NK-92 (cell line): ENCODE results near the gene C1GALT1.
"Not testable (repeated sequence)": the region's sequence is repeated elsewhere in the genome, so short reads cannot be mapped to it uniquely, and the experiment has no call there.

Source experiments
- DNase-seq: peaks from one replicate; lab custom pipeline; 2025; ENCODE audit not compliant: unreplicated experiment; lab: John Stamatoyannopoulos, UW

Gene C1GALT1

DNA sequence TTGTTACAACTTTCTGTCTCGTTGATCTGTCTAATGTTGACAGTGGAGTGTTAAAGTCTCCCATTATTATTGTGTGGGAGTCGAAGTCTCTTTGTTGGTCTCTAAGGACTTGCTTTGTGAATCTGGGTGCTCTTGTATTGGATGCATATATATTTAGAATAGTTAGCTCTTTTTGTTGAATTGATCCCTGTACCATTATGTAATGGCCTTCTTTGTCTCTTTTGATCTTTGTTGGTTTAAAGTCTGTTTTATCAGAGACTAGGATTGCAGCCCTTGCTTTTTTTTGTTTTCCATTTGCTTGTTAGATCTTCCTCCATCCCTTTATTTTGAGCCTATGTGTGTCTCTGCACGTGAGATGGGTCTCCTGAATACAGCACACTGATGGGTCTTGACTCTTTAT lies 17.2 kb downstream of the C1GALT1 start:
- not testable (repeated sequence) for DNase-seq

DNA sequence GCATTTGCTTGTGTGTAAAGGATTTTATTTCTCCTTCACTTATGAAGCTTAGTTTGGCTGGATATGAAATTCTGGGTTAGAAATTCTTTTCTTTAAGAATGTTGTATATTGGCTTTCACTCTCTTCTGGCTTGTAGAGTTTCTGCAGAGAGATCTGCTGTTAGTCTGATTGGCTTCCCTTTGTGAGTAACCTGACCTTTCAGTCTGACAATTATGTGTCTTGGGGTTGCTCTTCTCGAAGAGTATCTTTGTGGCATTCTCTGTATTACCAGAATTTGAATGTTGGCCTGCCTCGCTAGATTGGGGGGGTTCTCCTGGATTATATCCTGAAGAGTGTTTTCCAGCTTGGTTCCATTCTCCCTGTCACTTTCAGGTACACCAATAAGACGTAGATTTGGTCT lies 17.9 kb downstream of the C1GALT1 start:
- not testable (repeated sequence) for DNase-seq

DNA sequence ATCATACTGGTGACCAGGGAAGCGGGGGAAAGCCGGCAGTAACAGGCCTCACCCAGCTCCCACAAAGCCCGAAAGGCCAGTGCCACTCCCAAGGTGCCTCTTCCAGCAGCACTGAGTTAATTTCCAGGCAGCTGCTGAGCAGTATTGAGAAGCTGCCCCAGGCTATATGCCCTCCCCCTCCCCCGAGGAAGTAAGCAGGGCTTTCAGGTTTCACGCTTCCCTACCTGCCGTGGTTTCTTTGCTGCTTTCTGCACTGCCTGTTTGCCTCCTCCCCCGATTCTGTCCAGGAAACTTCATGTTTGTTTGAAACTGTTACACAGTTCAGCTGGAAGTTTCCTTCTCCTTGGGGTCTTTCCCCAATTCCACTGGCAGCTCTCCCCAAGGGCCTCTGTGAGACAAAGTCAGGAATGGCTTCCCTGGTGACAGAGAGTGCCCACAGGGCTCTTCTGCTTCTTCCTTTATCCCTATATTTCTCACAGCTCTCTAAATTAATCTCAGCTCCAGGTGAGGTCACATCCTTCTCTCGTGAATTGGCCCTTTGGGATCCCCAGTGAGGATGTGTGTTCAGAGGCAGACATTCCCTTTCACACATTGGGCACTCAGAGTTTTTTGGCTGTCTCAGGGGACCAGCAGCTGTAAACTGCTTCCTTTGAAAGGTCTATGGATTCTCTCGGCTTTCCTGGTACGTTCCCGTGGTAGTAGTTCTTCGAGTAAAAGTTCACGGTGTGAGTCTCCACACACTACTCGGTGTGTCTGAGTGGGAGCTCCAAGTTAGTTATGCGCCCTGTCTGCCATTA lies 19.4 kb downstream of the C1GALT1 start:
- no peak for DNase-seq

DNA sequence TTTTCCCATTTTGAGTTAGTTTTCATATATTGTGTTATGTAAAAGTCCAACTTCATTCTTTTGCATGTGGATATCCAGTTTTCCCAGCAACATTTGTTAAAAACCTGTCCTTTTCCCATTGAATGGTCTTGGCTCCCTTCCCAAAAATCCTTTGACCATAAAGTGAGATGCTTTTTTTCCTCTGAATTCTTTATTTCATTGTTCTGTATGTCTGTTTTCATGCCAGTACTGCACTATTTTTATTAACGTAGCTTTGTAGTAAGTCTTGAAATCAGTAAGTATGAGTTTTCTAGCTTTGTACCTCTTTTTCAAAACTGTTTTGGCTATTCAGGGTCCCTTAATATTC lies 20.0 kb downstream of the C1GALT1 start:
- no peak for DNase-seq

DNA sequence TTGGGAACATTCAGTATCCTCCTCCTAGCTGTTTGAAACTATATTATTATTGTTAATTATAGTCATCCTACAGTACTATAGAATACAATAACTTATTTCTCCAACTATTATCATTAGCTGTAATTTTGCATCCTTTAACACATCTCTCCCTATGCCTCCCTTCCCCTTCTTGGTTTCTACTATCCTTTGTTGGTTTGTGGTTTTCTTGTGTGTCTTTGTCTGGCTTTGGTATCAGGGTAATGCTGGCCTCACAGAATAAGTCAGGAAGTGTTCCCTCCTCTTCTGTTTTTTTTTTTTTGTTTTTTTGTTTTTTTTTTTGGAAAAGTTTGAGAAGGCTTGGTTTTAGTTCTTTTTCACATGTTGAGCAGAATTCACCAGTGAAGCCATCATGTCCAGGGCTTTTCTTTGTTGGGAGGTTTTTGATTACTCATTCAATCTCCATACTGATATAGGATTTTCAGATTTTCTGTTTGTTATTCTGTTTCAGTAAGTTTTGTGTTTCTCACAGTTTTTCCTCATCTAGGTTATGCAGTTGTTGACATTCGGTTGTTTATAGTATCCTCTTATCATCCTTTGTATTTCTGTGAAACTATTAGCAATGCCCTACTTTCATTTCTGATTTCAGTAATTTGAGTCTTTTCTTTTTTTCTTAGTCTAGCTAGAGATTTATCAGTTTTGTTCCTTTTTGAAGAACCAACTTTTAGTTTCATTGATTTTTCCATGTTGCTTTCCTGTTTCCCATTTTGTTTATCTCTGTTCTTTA lies 21.6 kb downstream of the C1GALT1 start:
- DNase-seq: no peak

DNA sequence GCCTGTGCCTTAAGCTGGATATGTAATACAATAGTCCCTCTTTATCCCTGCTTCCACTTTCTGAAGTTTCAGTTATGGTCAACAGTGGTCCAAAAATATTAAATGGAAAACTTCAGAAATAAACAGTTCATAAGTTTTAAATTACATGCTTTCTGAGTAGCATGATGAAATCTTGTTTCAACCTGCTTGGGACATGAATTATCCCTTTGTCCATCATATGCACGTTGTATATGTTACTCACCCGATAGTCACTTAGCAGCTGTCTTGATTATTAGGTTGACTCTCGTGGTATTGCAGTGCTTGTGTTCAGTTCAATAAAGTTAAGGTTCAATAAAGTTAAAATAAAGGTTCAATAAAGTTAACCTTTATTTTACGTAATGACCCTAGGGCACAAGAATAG lies 25.5 kb downstream of the C1GALT1 start:
- DNase-seq: no peak

DNA sequence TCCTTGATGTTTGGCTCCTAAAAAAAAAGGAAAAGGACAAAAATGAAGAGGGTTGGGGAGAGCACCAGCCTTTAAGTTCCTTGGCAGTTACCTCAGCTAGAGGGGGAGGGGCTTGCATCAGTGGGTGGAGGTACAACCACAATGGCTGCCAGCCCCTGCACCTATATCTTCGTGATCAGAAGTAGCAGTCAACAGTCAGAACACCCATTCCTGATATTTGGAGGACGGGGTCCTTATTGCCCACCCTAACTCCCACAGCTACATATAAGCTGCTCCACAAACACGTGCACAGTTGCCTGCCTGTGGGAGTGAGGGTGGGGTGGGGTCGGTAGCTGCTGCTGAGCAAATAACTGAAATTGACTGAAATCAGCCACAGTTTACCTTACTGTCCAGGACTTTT lies 26.2 kb downstream of the C1GALT1 start:
- DNase-seq: no peak

DNA sequence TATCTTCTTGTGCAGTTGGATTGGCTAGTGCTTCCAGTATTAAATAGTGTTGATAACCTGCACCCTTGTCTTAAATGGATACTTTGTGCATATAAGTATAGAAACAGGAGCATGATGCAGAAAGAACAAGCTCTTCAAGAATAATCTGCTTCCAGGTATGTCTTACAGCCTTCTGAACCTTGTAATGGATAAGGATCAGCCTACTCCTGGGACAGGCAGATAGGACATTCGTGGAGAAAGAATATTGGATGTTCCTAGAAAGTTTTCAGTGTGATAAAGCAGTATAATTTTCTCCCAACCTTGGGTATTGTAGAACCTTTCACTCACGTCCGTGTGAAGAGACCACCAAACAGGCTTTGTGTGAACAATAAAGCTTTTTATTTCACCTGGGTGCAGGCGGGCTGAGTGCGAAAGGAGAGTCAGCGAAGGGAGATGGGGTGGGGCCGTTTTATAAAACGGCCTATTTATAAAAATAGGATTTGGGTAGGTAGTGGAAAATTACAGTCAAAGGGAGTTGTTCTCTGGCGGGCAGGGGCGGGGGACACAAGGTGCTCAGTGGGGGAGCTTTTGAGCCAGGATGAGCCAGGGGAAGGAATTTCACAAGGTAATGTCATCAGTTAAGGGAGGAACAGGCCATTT lies 27.2 kb downstream of the C1GALT1 start:
- DNase-seq: no peak

DNA sequence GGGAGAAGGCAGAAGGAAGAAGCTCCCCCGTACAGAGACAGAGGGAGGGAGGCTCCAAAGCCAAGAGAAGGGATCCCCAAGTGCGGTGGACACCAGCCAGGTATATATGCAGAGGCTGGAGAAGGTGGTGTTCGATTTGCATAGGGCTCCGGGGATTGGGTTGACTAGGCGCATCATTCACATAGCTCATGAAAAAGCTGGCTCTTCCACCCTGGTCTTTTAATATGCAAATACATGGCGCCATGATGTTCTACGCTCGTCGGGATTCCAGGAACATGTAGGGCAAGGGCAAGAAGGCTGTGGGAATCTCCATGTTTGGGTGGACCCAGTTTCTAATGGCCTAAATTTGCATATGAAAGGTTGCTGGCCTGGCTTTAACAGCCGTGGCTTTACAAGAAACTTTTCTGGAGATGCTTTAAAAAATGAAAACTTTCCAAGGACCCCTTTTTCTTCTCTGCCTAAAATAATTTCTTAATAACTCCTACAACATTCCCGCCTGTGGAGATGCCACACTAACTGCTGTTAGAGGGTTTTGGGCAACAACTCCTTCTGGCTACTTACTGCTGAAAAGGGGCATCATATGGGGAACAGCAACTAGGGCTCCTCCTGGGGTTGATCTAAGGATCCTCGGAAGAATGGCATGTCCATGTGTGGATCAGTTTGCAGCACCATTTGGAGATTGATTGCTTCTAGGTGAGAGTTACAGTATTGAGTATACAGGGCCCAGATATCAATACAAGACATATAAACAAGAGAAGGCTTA lies 28.3 kb downstream of the C1GALT1 start:
- no peak for DNase-seq

DNA sequence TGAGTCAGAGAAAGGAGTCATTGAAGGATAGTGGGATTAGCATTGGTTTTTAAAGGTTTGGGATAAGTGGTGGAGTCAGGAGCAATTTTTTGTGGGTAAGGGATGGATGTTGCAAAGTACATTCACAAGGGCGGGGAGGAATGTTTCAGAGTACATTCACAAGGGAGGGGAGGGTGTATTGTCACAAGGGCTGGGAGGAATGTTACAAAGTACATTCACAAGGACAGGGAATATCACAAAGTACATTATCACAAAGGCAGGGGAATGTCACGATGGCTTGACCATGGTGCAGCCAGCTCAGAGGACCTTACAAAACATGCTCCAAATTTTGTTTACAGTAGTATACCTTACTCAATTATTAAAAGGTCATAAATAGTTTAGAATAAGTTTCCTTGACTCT lies 30.3 kb downstream of the C1GALT1 start:
- DNase-seq: no peak

DNA sequence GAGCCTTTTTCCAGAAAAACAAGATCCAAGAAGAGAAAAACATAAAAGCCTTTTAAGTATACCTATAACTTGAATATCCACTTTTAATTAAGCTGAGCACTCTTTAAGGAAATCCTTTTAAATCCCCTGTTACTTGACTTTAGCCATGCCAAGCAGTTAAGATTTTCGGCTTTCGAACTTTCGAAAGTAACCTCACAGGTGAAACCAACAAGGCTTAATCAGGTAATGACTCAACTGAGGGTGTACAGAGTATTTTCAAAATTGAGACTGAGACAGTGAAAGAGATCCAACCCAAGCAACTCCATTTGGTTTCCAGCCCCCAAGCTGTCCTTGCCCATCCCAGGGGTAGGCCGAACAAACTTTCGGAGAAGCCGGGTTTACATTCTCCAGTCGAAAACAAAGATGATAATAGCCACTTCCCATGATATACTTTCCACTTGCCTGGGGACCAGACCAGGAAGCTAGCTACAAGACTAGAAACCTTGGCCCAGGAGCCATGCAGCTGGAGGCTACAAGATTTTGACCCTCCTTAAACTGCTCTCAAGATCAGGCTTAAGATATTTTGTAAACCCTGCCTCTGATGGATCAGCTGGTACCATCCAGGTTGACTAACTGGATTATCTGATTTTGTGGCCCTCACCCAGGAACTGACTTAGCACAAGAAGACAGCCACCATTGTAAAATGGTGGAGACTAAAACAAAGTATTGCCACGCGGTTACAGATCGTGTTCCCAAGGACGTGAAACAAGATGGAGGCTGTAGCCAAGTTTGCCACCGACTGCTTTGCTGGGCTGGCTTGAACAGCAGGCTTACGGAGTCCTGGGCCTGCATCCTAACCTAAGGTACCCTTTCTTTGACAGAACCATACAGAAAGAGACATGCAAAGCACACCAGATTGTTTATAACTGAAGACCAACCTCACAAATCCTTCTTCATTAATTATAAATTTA lies 32.3 kb downstream of the C1GALT1 start:
- DNase-seq: no peak

DNA sequence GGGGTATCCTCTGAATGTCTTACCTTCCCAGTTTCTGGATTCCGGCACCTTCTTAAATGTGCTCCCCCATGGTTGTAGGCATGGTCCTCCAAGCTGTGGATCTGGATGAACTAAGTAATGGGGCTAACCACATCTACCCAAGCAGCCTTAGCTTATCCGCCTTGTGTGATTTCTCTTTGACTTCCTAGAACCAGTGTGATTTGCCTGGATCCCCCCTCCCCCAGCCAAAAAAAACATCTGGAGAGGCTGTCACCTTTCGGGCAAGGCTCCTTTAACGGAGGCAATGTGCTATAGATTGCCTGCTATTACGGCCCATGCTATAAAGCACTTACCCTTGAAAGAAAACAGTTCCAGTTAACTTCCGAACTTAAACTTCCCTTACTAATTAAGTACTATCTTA lies 33.9 kb downstream of the C1GALT1 start:
- DNase-seq: no peak

DNA sequence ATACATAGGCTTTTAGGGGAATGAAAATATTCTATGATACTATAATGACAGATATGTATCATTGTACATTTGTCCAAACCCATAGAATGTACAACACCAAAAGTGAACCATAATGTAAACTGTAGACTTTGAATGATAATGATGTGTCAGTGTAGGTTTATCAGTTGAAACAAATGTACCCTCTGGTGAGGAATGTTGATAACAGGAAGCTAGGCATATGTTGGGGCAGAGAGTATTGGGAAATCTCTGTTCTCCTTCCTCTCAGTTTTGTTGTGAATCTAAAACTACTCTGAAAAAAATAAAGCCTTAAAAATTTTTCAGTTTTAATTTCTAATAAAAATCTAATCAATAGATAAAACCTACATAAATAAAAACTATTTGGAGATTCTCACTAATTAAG lies 36.9 kb downstream of the C1GALT1 start:
- DNase-seq: no peak

DNA sequence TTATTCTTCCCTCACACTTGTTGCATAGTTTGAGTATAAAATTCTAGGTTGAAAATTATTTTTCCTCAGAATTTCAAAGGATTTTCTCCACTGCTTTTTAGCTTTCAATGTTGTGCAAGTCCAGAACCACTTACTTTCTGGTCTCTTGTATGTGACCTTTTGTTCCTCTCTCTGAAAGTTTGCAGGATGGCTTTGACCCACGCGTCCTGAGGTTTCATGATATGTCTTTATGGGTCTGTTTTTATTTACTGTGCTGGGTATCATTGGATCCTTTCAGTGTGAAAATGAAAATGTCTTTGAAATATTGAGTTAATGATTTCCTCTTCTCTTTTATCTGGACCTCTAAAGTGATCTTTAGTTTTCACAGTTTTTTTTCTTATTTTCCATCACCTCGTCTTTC lies 38.5 kb downstream of the C1GALT1 start:
- no peak for DNase-seq

DNA sequence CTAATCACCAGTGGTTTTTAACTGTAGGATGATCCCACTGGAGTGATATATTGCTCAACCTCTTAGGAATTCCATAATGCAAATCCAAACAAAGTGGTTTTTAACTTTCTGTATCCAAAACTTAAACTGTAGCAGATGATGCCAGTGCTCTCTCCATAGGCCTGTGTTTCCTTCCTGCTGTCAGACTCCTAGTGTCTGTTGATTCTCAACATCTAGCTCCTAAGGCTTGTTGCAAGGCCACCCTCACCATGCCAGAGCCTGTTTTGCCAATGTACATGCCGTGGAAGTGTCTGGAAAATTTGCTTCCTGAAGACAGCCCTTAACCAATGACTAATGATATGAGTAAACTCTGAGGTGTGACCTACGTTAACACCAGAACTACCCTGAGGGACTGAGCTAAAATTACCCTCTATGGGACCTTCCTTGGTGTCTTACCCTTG lies 39.3 kb downstream of the C1GALT1 start:
- no peak for DNase-seq

DNA sequence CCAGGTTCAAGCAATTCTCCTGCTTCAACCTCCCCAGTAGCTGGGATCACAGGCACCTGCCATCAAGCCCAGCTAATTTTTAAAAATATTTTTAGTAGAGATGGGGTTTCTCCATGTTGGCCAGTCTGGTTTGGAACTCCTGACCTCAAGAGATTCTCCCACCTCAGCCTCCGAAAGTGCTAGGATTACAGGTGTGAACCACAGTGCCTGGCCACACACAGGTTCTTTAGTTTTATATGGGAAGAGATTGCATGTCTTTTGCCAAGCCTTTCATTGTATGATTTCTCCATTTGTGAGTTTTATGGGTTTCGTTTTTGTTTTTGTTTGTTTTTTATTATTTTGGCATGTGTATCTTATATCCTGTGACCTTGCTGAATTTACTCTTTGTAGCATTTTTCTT lies 40.9 kb downstream of the C1GALT1 start:
- DNase-seq: no peak

DNA sequence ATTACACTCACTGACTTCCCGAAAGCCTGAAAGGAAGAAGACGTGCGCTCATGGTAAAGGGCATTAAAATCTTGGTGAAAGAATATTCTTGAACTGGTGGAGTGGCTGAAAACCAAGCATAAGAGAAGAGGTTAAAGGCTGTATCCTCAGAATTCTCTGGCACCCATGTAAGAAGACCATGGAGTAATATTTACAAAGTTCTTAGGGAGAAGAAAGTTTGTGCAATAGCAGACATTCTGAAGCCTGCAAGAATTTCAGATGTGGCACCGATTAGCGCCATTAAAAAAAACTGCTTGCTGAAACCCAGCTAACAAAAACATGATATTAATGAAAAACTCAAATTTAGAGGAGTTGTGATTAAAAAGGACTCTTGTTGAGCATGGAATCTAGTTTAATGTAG lies 44.1 kb downstream of the C1GALT1 start:
- no peak for DNase-seq

DNA sequence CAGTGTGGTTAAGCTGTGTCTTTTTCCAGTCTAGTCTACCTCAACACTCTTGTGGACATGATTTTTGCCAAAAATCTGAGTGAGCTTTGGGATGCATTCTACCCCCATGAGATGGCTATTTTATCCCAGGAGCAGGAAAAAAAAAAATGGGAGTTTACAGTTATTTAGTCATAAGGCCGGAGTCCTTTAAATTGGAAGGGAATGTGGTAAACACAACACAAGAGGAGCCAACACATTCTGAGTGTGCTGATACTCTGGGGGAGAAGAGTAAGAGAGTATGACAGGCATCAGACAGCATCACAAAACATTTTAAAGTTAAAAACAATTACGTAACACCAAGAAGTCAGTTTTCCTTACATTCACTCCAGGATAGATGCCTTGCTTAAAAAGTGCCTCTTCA lies 46.1 kb downstream of the C1GALT1 start:
- no peak for DNase-seq

DNA sequence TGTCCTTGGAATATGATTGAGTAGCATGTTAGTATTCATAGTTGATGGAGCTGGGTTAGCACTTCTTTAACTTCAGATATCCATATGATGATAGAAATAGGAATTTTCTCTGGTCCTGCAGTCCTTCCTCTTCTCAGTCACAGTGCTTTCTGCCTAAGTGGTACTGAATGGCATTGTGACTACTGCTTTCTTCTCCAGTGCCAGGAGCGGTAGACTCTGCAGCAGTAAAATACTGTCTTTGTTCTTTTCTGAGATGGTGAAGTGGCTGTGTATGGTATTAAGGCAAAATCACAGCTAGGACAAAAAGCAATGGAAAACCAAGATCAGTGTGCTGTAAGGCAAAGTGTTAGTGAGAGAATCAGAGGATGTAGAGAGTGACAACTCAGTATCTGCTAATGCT lies 46.6 kb downstream of the C1GALT1 start:
- DNase-seq: no peak

DNA sequence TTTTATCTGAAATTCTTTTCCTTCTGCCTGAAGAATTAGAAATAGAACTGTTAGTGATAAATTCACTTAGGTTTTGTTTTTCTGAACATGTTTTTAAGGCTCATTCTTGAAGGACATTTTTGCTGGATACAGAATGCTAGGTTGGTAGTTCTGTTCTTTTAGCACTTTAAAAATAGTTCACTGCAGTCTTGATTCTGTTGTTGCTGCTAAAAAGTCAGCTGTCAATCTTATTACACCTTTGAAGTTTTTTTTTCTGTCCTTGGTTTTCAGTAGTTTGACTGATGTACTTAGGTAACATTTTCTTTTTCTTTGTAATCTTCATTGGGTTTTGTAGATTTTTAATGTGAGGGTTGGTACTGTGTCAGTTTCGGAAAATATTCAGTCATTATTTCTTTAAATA lies 48.7 kb downstream of the C1GALT1 start:
- no peak for DNase-seq
